Mesendoderm (in vitro differentiated cells): ENCODE measurements around the gene TSPEAR.

Experiments used
- DNase-seq: peaks from one replicate; pipeline ENCODE4 v3.0.0; 2013
- H2AK5ac ChIP-seq: 2 replicates; pipeline ENCODE4 v1.6.1; 2013; ENCODE audit warnings: low read length, inconsistent platforms
- H2BK120ac ChIP-seq: 2 replicates; pipeline ENCODE4 v1.6.1; 2013; ENCODE audit warnings: low read depth, mild to moderate bottlenecking, low read length, moderate library complexity, mixed read lengths
- H2BK15ac ChIP-seq: replicated peaks from 2 replicates; pipeline ENCODE4 v1.6.1; 2013; ENCODE audit warnings: low read depth, mild to moderate bottlenecking, moderate library complexity
- H2BK5ac ChIP-seq: 2 replicates; pipeline ENCODE4 v1.6.1; 2013; ENCODE audit warnings: low read length, inconsistent platforms
- H3K18ac ChIP-seq: 2 replicates; pipeline ENCODE4 v1.6.1; 2013; ENCODE audit warnings: mild to moderate bottlenecking, low read length, mixed read lengths
- H3K23ac ChIP-seq: one replicate; pipeline ENCODE4 v1.6.1; 2013; ENCODE audit warnings: low read length
- H3K27ac ChIP-seq: 2 replicates; pipeline ENCODE4 v1.5.1; 2013; ENCODE audit warnings: low read depth, mild to moderate bottlenecking, inconsistent platforms, low read length, moderate library complexity
- H3K27me3 ChIP-seq: 2 replicates; pipeline ENCODE4 v1.6.1; 2013; ENCODE audit warnings: low read length, control low read depth, mild to moderate bottlenecking, inconsistent platforms; ENCODE audit not compliant: insufficient read depth, poor library complexity
- H3K36me3 ChIP-seq: 2 replicates; pipeline ENCODE4 v1.6.1; 2013; ENCODE audit warnings: low read length, inconsistent platforms; ENCODE audit not compliant: control insufficient read depth, insufficient read depth
- H3K4ac ChIP-seq: one replicate; pipeline ENCODE4 v1.6.1; 2013; ENCODE audit warnings: low read depth, mild to moderate bottlenecking, low read length, moderate library complexity
- H3K4me1 ChIP-seq: 2 replicates; pipeline ENCODE4 v1.6.1; 2013; ENCODE audit warnings: low read depth, low read length, inconsistent platforms; ENCODE audit not compliant: control insufficient read depth
- H3K4me2 ChIP-seq: 2 replicates; pipeline ENCODE4 v1.6.1; 2013; ENCODE audit warnings: low read length
- H3K4me3 ChIP-seq: 2 replicates; pipeline ENCODE4 v1.5.1; 2013; ENCODE audit warnings: mild to moderate bottlenecking, low read length
- H3K56ac ChIP-seq: one replicate; pipeline ENCODE4 v1.6.1; 2013; ENCODE audit warnings: low read length
- H3K79me1 ChIP-seq: 2 replicates; pipeline ENCODE4 v1.6.1; 2013; ENCODE audit warnings: low read length, inconsistent platforms
- H3K79me2 ChIP-seq: 2 replicates; pipeline ENCODE4 v1.6.1; 2013; ENCODE audit warnings: mild to moderate bottlenecking, low read length; ENCODE audit not compliant: control insufficient read depth, insufficient read depth
- H3K9ac ChIP-seq: 2 replicates; pipeline ENCODE4 v1.6.1; 2013; ENCODE audit warnings: low read length, inconsistent platforms
- H4K5ac ChIP-seq: one replicate; pipeline ENCODE4 v1.6.1; 2013; ENCODE audit warnings: low read length
- H4K8ac ChIP-seq: one replicate; pipeline ENCODE4 v1.6.1; 2013; ENCODE audit warnings: low read depth, mild to moderate bottlenecking, control low read depth, low read length, moderate library complexity
- WGBS: extraction: QIAGEN DNeasy Blood & Tissue Kit; methylation state at CpG from one replicate; pipeline ENCODE4 v1.1.7; 2013; ENCODE audit warnings: low lambda C conversion rate, missing lambda C conversion rate; ENCODE audit not compliant: insufficient coverage; ENCODE audit errors: extremely low coverage; 5-methylcytosine and 5-hydroxymethylcytosine counted together

The TSPEAR gene

GRCh38 chr21:44751799-44752636 lies 40.6 kb upstream of the TSPEAR start:
- H3K36me3 ChIP-seq, result no peaks in the 10 kb centered on the region
- H2AK5ac ChIP-seq, result no peak overlapping the region
- no peaks in the 10 kb centered on the region for H3K27me3 ChIP-seq
- H3K23ac ChIP-seq, result no peak overlapping the region
- no peaks in the 10 kb centered on the region for H3K79me1 ChIP-seq
- H2BK120ac ChIP-seq, result no peak overlapping the region
- H3K4me1 ChIP-seq, result peaks cover 4% of the 10 kb centered on the region
- peak overlapping the region; percentile 4 for H3K4ac ChIP-seq
- no peak overlapping the region for H3K27ac ChIP-seq
- no peak overlapping the region for H3K18ac ChIP-seq
- DNase-seq, result no peak
- no peak overlapping the region for H3K4me2 ChIP-seq
- no peaks in the 10 kb centered on the region for H3K79me2 ChIP-seq
- no peak overlapping the region for H3K4me3 ChIP-seq
- H3K56ac ChIP-seq, result peak overlapping the region; percentile 0
- H4K5ac ChIP-seq, result no peak overlapping the region
- H3K9ac ChIP-seq, result no peak overlapping the region
- no peak overlapping the region for H2BK15ac ChIP-seq
- H4K8ac ChIP-seq, result no peak overlapping the region
- no peak overlapping the region for H2BK5ac ChIP-seq
- WGBS, result no CpG with 5 or more reads among the region's 34 CpGs

- no peak overlapping the region for H3K4me2 ChIP-seq
- no peak overlapping the region for H2BK5ac ChIP-seq
- no peak overlapping the region for H3K23ac ChIP-seq
- H2BK120ac ChIP-seq, result no peak overlapping the region
- H4K5ac ChIP-seq, result no peak overlapping the region
- H4K8ac ChIP-seq, result no peak overlapping the region
- no peaks in the 10 kb centered on the region for H3K27me3 ChIP-seq
- H2AK5ac ChIP-seq, result no peak overlapping the region
- H3K36me3 ChIP-seq, result no peaks in the 10 kb centered on the region
- no peak overlapping the region for H3K27ac ChIP-seq
- no peaks in the 10 kb centered on the region for H3K79me1 ChIP-seq
- no peak for DNase-seq
- H3K56ac ChIP-seq, result peak overlapping the region; percentile 34
- no peak overlapping the region for H3K4me3 ChIP-seq
- no peak overlapping the region for H3K9ac ChIP-seq
- H3K4ac ChIP-seq, result no peak overlapping the region
- no peaks in the 10 kb centered on the region for H3K79me2 ChIP-seq
- peaks cover 4% of the 10 kb centered on the region for H3K4me1 ChIP-seq
- no CpG with 5 or more reads among the region's 24 CpGs for WGBS
- H2BK15ac ChIP-seq, result no peak overlapping the region
- H3K18ac ChIP-seq, result no peak overlapping the region
Observed at GRCh38 chr21:44751186-44751798, 39.9 kb upstream of the TSPEAR start.

DNA sequence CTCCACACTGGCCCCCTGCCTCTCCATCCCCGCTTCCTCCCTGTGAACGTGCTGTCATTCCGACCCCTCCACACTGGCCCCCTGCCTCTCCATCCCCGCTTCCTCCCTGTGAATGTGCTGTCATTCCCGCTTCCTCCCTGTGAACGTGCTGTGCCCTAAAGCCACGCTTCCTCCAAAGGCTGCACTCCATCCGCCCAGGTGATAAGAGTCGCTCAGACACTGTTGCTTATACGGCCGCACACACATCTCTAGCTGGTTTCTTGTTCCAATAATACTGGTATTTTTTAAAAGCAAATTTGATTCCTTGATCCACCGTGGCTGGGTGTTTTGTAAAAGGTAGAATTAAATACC lies 39.3 kb upstream of the TSPEAR start:
- H2AK5ac ChIP-seq, result no peak overlapping the region
- H3K18ac ChIP-seq, result no peak overlapping the region
- H3K23ac ChIP-seq, result no peak overlapping the region
- no peaks in the 10 kb centered on the region for H3K27me3 ChIP-seq
- H3K79me1 ChIP-seq, result no peaks in the 10 kb centered on the region
- H3K4me3 ChIP-seq, result no peak overlapping the region
- H4K8ac ChIP-seq, result no peak overlapping the region
- no peaks in the 10 kb centered on the region for H3K36me3 ChIP-seq
- peaks cover 4% of the 10 kb centered on the region for H3K4me1 ChIP-seq
- no peak overlapping the region for H2BK5ac ChIP-seq
- H3K27ac ChIP-seq, result no peak overlapping the region
- H3K4me2 ChIP-seq, result no peak overlapping the region
- peak overlapping the region; percentile 56 for H3K56ac ChIP-seq
- H2BK15ac ChIP-seq, result no peak overlapping the region
- no CpG with 5 or more reads among the region's 12 CpGs for WGBS
- H3K9ac ChIP-seq, result no peak overlapping the region
- no peak overlapping the region for H2BK120ac ChIP-seq
- DNase-seq, result peak; percentile 72
- H4K5ac ChIP-seq, result no peak overlapping the region
- no peak overlapping the region for H3K4ac ChIP-seq
- no peaks in the 10 kb centered on the region for H3K79me2 ChIP-seq

GRCh38 chr21:44749759-44750674 lies 38.6 kb upstream of the TSPEAR start:
- Histone ChIP-seq H4K5ac (no peak overlapping the region), H3K9ac (peak overlapping the region; percentile 70), H4K8ac (no peak overlapping the region), H3K27me3 (no peaks in the 10 kb centered on the region), H3K23ac (peak overlapping the region; percentile 89), H2BK120ac (no peak overlapping the region), H3K79me2 (no peaks in the 10 kb centered on the region), H2BK5ac (no peak overlapping the region), H2AK5ac (peak overlapping the region; percentile 69), H3K4ac (no peak overlapping the region), H3K56ac (peak overlapping the region; percentile 88), H2BK15ac (no peak overlapping the region), H3K18ac (no peak overlapping the region), H3K4me2 (no peak overlapping the region), H3K36me3 (no peaks in the 10 kb centered on the region), H3K79me1 (no peaks in the 10 kb centered on the region), H3K4me3 (no peak overlapping the region), H3K4me1 (peaks cover 4% of the 10 kb centered on the region), H3K27ac (no peak overlapping the region)
- no peak for DNase-seq
- no CpG with 5 or more reads among the region's 47 CpGs for WGBS

GRCh38 chr21:44749116-44749758 lies 37.9 kb upstream of the TSPEAR start:
- no CpG with 5 or more reads among the region's 26 CpGs for WGBS

More at GRCh38 chr21:44749116-44749758, 37.9 kb upstream of the TSPEAR start:
- peak overlapping the region; percentile 39 for H3K4me2 ChIP-seq
- no peak for DNase-seq
- no peak overlapping the region for H4K5ac ChIP-seq
- no peaks in the 10 kb centered on the region for H3K79me2 ChIP-seq
- H2BK120ac ChIP-seq, result no peak overlapping the region
- H3K4ac ChIP-seq, result peak overlapping the region; percentile 83
- no peak overlapping the region for H3K27ac ChIP-seq
- peak overlapping the region; percentile 89 for H3K23ac ChIP-seq
- peak overlapping the region; percentile 1 for H3K4me3 ChIP-seq
- no peak overlapping the region for H4K8ac ChIP-seq
- peak overlapping the region; percentile 64 for H3K18ac ChIP-seq
- no peaks in the 10 kb centered on the region for H3K79me1 ChIP-seq
- no peaks in the 10 kb centered on the region for H3K36me3 ChIP-seq
- no peak overlapping the region for H2BK15ac ChIP-seq
- H3K4me1 ChIP-seq, result peaks cover 4% of the 10 kb centered on the region
- no peaks in the 10 kb centered on the region for H3K27me3 ChIP-seq
- H3K56ac ChIP-seq, result peak overlapping the region; percentile 88
- peak overlapping the region; percentile 5 for H2BK5ac ChIP-seq
- peak overlapping the region; percentile 69 for H2AK5ac ChIP-seq
- H3K9ac ChIP-seq, result peak overlapping the region; percentile 70
